Stimulated activated CD8-positive, alpha-beta memory T cell treated with anti-CD3 and anti-CD28 coated beads, Interleukin-15, amount 100 ng/mL, for 4 hours (primary cell): Measurements from ENCODE around the gene CHTOP.
"Not testable (repeated sequence)": the region's sequence is repeated elsewhere in the genome, so short reads cannot be mapped to it uniquely, and the experiment has no call there.

Source experiments
- DNase-seq, 2 donors: peaks; one replicate each; pipeline ENCODE4 v3.0.0-alpha.2; 2020; ENCODE audit warnings: low read depth in 2 of 2

CHTOP gene

DNA sequence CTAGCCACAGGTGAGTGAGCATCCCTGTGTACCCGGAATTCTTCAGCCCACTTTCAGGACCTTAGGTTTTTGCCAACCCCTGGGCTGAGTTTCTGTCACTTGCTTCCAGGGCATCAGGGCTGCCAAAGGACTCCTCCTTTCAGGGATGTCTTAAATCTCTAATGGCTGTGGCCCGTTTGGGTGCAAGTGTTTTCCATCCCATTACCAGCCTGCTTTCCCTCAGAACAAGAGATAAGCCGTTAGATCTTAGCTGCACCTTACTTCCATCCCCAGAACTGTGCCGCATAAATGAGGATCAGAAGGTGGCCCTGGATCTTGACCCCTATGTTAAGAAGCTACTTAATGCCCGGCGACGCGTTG lies 25.3 kb downstream of the CHTOP start:
- DNase-seq, result no peak

- no peak for DNase-seq
Observed at GRCh38 chr1:153659656-153660055, 25.8 kb downstream of the CHTOP start.

GRCh38 chr1:153661111-153661708 lies 27.3 kb downstream of the CHTOP start:
- no peak for DNase-seq

GRCh38 chr1:153662269-153662668 lies 28.4 kb downstream of the CHTOP start:
- no peak for DNase-seq

DNA sequence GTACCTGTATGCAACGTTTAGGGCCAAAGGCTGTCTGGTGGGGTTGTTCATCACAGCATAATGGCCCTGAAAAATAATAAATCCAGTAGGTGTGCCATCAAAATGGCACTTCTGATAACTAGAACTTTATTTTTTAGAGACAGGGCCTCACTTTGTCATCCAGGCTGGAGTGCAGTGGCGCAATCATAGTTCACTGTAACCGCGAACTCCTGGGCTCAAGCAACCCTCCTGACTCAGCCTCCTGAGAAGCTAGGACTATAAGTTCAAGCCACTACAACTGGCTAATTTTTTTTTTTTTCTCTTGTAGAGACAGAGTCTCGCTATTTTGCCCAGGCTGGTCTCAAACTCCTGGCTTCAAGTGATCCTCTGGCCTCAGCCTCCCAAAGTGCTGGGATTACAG lies 29.3 kb downstream of the CHTOP start:
- DNase-seq, result no peak

DNA sequence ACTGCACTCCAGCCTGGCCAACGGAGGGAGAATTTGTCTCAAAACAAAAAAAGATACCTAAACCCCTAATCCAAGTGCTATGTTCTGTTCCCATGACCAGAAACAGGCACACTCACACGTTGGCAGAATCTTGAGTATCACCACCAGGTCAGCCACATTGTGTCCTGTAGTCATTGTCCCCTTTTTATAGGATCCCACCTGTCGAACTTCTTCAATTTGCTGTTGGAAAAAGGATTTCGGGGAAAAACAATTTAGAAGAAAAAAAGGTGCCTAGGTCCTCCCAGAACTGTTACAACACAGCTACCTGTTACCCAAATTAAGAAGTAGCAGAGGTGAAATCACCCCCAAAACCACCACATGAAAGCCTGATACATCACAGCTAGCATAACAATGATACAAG lies 33.6 kb downstream of the CHTOP start:
- DNase-seq, result no peak

DNA sequence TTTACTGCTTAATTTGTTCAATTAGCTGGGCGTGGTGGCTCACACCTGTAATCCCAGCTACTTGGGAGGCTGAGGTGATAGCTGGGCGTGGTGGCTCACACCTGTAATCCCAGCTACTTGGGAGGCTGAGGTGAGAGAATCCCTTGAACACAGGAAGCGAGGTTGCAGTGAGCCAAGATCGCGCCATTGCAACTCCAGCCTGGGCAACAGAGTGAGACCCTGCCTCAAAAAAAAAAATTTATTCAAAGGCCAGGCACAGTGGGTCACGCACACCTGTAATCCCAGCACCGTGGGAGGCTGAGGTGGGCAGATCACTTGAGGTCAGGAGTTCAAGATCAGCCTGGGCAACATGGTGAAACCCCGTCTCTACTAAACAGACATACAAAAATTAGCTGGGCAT lies 34.8 kb downstream of the CHTOP start:
- not testable (repeated sequence) for DNase-seq

GRCh38 chr1:153669606-153670005 lies 35.7 kb downstream of the CHTOP start:
- DNase-seq, result no peak

GRCh38 chr1:153670257-153670858 lies 36.5 kb downstream of the CHTOP start:
- peak in 1 of 2 donors; percentile 9 for DNase-seq

DNA sequence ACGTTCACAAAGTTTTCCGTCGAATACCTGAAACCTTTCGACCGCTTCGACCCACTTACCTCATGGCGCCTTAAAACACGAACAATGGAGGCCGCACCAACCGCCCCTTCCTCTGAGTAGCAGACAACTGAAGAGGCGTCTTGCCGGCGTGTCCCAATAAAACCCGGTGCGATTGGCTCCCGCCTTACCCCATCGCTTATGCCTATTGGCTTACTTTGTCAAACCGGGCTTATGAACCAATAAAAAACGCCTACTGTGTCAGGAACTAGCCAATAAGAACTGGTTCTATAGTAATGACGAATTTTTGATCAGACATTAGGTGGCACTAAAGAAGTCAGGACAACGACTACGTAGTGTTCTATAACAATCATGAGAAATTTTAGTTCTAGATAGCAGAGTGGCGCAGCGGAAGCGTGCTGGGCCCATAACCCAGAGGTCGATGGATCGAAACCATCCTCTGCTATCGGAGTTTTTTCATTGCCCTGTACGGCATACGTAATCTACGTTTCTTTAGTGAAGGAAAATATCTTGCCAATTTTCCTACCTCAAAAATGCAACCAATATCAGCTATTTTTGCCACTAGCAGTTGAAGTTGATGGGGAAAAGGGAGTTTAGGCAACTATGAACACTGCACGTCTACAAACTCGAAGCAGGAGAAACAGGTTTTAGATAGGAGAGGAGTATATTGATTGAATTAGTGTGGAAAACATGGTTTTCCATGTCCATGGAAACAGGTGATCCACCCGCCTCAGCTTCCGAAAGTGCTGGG lies 37.2 kb downstream of the CHTOP start, which contains the start of gene ILF2:
TSS of gene ILF2 (minus strand) at position 135 of the 769 bp plus-strand sequence. CDS start at position 64, 71 bp downstream.
- DNase-seq, result peak; percentile 91 to 97

DNA sequence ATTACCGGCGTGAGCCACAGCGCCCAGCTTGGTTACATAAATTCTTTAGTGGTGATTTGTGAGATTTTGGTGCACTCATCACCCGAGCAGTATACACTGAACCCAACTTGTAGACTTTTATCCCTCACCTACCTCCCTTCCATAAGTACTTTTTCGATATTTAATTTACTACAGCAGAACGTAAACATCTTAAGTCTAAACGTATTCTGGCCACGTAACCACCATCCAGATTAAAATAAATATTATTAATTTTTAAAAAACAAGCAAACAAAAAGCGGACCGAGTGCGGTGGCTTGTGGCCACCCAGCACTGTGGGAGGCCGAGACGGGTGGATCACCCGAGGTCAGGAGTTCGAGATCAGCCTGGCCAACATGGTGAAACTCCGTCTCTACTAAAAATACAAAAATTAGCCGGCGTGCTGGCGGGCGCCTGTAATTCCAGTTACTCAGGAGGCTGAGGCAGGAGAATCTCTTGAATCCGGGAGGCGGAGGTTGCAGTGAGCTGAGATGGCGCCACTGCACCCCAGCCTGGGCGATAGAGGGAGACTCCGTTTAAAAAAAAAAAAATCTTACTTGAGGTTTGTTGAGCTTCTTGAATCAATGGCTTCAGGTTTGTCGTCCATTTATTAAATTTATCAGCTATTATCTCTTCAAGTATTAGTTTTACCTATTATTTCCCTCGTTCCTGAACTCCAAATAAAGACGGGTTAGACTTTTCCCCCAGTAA lies 37.9 kb downstream of the CHTOP start:
- not testable (repeated sequence) for DNase-seq

GRCh38 chr1:153673511-153673910 lies 39.6 kb downstream of the CHTOP start:
- DNase-seq, result no peak

GRCh38 chr1:153677718-153678518 lies 44.1 kb downstream of the CHTOP start:
- no peak for DNase-seq

DNA sequence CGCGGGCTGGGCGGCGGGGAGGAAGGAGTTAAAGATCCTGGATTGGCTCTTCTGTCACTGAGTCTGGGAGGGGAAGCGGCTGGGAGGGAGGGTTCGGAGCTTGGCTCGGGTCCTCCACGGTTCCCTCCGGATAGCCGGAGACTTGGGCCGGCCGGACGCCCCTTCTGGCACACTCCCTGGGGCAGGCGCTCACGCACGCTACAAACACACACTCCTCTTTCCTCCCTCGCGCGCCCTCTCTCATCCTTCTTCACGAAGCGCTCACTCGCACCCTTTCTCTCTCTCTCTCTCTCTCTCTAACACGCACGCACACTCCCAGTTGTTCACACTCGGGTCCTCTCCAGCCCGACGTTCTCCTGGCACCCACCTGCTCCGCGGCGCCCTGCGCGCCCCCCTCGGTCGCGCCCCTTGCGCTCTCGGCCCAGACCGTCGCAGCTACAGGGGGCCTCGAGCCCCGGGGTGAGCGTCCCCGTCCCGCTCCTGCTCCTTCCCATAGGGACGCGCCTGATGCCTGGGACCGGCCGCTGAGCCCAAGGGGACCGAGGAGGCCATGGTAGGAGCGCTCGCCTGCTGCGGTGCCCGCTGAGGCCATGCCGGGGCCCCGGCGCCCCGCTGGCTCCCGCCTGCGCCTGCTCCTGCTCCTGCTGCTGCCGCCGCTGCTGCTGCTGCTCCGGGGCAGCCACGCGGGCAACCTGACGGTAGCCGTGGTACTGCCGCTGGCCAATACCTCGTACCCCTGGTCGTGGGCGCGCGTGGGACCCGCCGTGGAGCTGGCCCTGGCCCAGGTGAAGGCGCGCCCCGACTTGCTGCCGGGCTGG lies 44.9 kb downstream of the CHTOP start, which contains the start of gene NPR1:
TSS of gene NPR1 (plus strand) at position 170 of the 818 bp plus-strand sequence. CDS start at position 591, 421 bp downstream.
- no peak for DNase-seq

GRCh38 chr1:153679337-153680119 lies 45.7 kb downstream of the CHTOP start:
- DNase-seq, result no peak

DNA sequence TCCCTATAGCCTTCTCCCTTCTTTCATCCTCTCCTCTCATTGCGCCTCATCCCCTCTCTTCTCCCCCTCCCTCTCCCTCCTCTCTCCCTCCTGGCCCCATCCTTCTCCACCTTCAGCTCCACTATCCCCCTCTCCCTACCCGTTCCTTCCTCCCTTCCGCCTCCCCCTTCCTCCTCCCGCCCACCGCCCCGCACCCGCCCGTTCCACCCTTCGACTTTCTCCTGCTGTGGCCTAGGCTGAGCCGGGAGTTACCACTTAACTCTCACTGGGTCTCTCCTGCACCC lies 46.2 kb downstream of the CHTOP start:
- DNase-seq, result no peak

DNA sequence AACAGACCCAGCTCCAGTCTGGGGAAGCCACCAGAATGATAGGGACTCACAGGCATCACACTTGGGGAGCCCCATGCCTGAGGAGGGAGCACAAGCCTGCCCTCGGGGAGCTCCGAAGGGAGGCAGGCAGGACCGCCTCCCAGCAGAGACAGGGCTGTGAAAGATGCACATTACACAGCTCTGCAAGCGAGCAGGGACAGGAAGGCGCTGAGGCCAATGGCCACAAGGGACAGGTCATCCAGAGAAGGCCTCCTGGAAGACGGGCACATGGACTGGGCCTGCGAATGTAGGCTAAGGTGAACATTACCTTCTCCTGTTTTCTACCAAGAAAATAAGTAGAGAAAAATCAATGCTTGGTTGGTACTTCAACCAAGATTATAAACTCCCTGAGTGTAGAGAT lies 48.9 kb downstream of the CHTOP start:
- DNase-seq, result no peak

DNA sequence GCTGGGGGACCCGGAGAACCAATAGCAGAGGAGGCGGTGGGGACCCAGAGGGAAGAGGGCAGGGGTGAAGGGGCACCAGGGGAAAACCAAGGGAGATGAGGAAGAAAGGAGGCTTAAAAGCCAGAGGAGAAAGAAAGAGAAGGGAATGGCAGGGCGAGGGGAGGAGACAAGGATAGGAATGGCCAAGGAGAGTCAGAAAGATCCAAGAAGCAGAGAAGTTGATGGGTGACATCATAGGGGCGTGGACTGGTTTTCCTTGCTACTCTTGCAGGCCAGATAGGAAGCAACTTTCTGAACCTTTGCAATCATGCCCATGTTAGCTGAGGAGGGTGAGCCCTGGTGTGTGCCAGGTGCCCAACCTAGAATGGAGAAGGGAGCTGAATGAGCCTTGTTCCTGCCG lies 50.0 kb downstream of the CHTOP start:
- DNase-seq, result no peak

DNA sequence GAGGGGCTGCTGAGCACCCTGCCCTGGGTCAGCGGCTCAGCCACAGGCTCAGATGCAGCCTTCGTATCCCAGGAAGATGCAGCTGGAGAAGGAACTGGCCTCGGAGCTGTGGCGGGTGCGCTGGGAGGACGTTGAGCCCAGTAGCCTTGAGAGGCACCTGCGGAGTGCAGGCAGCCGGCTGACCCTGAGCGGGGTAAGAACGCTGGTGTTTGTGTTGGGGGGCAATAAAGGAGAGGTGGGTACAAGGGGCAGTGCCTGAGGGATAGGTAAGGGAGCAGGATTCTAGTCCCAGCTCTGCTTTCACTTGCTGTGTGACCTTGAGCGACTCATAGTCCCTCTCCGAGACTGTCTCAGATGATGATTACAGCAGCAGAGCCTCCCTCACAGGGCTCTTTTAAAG lies 51.0 kb downstream of the CHTOP start:
- DNase-seq, result no peak
